GM12872 (cell line): Measurements from ENCODE around the gene FAM234A.

Experiments used
- TF ChIP-seq, protein P1 (sequence below): IDR thresholded peaks from 3 replicates; pipeline ENCODE4 v1.5.1; 2011; ENCODE audit warnings: low read depth, mild to moderate bottlenecking, low read length, moderate library complexity; ENCODE audit not compliant: insufficient read depth

The FAM234A gene

DNA sequence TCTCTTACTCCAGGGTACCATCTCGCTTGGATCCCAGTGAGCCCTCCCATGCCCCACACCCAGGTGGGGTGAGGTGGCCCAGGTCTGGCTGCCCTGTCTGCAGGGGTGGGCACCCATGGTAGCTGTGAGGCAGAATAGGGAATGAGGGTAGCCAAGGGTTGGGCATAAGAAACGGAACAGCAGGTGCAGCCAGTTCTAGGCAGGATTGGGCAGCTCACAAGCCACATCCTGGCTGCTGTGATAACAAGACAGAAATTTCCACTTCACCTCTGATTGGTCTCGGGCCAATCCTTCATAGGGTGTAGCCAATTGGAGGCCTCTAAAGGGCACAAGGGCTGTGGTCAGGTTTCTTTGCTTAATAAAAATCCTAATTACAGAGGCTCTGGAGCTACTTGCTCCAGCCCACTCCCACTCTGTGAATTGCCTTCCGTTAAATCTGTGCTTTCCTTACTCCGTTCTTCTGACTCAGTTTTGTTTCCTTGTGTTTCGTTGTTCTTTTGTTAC lies 44.3 kb downstream of the FAM234A start:
- TF ChIP-seq, protein P1, sequence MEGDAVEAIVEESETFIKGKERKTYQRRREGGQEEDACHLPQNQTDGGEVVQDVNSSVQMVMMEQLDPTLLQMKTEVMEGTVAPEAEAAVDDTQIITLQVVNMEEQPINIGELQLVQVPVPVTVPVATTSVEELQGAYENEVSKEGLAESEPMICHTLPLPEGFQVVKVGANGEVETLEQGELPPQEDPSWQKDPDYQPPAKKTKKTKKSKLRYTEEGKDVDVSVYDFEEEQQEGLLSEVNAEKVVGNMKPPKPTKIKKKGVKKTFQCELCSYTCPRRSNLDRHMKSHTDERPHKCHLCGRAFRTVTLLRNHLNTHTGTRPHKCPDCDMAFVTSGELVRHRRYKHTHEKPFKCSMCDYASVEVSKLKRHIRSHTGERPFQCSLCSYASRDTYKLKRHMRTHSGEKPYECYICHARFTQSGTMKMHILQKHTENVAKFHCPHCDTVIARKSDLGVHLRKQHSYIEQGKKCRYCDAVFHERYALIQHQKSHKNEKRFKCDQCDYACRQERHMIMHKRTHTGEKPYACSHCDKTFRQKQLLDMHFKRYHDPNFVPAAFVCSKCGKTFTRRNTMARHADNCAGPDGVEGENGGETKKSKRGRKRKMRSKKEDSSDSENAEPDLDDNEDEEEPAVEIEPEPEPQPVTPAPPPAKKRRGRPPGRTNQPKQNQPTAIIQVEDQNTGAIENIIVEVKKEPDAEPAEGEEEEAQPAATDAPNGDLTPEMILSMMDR, result no peak

DNA sequence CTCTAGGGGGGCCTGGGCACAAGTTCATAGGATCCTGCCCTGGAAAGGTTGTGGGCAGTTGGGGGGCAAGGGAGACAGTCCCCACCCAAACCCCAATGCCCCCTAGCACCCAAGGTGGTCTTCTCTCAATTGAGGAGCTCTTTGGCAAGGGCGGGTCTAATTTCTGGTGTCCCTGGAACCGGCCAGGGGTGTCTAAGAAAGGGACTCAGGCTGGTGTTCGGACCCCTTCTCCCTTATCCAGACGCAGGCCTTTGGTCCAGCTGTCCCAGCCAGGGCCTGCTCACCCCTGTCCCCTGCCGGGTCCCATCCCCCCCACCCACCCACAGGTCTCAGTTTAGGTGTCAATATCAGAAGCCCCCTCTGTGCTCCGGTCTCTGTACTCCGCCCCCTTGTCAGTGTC lies 44.9 kb downstream of the FAM234A start:
- TF ChIP-seq, protein P1, result no peak

- TF ChIP-seq, protein P1, result no peak
These were observed 45.4 kb downstream of the FAM234A start for GRCh38 chr16:280005-280460.

GRCh38 chr16:280552-280951 lies 45.9 kb downstream of the FAM234A start, which contains the start of gene ARHGDIG:
Gene ARHGDIG (plus strand): TSS chr16:280591. CDS start chr16:280681, 90 bp downstream.
- TF ChIP-seq, protein P1, result no peak

DNA sequence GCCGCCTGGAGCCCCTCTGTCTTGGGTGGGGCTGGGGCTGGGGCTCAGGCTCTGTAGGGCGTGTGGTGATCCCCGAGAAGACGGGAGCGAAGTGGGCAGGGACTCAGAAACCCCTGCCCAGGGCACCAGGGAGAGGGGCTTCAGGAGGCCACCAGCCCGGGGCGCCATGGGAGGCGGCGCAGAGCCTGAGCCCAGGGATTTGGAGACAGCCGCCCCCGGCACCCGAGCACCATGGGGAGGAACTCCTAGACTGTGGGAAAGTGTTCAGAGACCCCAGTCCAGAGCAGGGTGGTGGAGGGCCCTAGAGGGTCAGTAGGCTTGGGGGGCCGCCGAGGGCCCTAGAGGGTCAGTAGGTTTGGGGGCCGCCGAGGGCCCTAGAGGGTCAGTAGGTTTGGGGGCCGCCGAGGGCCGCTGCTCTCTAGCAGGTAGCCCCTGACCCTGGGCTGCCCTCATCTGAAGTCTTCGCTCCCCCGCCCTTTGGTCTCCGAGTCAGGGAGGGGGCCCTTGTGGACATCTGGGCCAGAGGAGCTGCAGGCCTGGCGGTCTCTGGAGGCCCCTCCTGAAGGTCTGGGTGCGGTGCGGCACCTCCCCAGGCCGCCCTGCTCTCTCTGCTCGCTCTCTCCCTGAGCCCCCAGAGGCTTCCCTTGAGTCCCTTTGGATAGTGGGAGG lies 46.5 kb downstream of the FAM234A start:
- TF ChIP-seq, protein P1, result no peak

DNA sequence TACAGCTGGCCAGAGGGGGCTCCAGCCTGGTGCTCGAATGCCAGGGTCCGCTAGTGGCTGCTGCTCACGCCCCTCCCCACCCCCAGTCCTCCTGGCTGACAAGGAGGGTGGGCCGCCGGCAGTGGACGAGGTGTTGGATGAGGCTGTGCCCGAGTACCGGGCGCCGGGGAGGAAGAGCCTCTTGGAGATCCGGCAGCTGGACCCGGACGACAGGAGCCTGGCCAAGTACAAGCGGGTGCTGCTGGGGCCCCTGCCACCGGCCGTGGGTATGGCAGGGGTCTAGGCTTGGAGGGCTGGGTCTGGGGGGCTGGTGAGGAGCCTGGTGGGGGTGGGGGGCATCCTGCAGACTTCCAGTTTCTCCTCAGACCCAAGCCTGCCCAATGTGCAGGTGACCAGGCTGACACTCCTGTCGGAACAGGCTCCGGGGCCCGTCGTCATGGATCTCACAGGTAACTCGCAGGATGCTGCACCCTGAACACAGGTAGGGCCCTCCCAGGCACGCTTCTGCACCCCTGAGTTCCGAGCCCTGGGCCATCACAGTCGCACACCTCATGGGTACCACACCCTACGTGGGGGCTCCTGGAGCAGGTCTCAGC lies 47.1 kb downstream of the FAM234A start:
- TF ChIP-seq, protein P1, result no peak

GRCh38 chr16:282491-282890 lies 47.9 kb downstream of the FAM234A start:
- TF ChIP-seq, protein P1, result no peak
